ENCODE results near the gene ALDH1L2. TPM values are rescaled to one million over a fixed set of nuclear protein-coding genes. Genes with fewer than 3 reads are reported as not detected.

The ALDH1L2 gene
- total and polyA plus RNA-seq, 9 of the 15 experiments (the other 6 are each of a cell fraction or from before 2014, with no cell fraction given), result 1.1 to 9.9 (median 3.8) TPM

DNA sequence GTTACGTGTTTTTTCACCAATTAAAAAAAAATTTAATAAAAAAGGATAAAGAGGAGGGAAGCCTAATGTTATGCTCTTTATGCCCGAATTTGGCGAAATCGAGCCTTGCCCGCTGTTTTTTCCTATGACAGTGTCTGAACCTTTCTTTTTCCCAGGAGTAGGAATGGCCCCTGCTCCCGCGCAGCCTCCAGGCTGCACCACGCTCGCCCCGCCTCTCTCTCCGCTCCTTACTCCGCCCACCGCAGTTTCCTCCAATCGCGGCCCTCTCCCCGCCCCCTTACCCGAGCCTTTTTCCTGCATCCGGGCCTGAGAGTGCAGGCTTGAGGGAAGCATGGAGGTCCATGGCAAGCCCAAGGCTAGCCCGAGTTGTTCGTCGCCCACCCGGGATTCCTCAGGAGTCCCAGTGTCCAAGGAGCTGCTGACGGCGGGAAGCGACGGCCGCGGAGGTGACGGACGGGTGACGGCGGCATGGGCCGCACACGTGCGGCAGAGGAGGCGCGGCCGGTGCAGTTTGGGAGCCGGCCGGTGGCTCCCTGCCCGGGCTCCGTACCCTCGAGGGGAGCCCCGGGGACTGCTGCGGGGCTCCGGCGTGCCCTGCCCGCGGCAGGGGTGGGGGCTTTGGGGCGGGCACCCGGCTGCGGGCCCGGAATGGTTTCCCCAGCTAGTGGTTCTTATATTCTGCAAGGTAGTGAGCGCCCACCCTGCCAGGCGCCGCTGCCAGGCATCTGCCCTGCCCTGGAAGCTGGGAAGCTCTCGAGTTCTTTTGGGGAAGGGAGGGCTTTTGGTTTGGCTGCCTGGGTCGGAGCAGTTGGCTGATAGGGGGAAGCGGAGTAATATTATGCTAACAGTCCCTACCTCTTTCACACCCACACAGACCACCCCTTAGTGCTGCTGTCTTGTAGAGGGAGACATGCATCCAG, 98.0 kb downstream of the ALDH1L2 start, which contains the start of gene NOPCHAP1 (continued):
- no peak for TF ChIP-seq ZBTB5 (IDR thresholded peaks at IDR 0.05)
- no peak for TF ChIP-seq DNMT1 (IDR thresholded peaks at IDR 0.05)
- no peak for TF ChIP-seq PRDM10 (IDR thresholded peaks at IDR 0.05; ENCODE audit: partially characterized antibody)
- TF ChIP-seq, protein P1, sequence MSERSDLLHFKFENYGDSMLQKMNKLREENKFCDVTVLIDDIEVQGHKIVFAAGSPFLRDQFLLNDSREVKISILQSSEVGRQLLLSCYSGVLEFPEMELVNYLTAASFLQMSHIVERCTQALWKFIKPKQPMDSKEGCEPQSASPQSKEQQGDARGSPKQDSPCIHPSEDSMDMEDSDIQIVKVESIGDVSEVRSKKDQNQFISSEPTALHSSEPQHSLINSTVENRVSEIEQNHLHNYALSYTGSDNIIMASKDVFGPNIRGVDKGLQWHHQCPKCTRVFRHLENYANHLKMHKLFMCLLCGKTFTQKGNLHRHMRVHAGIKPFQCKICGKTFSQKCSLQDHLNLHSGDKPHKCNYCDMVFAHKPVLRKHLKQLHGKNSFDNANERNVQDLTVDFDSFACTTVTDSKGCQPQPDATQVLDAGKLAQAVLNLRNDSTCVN (CRISPR knock-in tag; IDR thresholded peaks at IDR 0.05), result no peak
- no peak for TF ChIP-seq CBX8 (IDR thresholded peaks at IDR 0.05; ENCODE audit: borderline replicate concordance, extremely low read depth, low read depth, low read length, poor library complexity, severe bottlenecking)
- TF ChIP-seq SMARCA5 (IDR thresholded peaks at IDR 0.05), result no peak
- 0 out of 2 replicates have a peak, but pooled peaks have one; percentile 35 for TF ChIP-seq ATF6 (CRISPR knock-in tag; IDR thresholded peaks at IDR 0.05)
- TF ChIP-seq ZNF668 (CRISPR knock-in tag; IDR thresholded peaks at IDR 0.05), result no peak
- TF ChIP-seq ZNF146 (CRISPR knock-in tag; IDR thresholded peaks at IDR 0.05; ENCODE audit: unreplicated experiment), result no peak
- TF ChIP-seq FOXJ3 (CRISPR knock-in tag; IDR thresholded peaks at IDR 0.05), result no peak
- TF ChIP-seq, protein P2, sequence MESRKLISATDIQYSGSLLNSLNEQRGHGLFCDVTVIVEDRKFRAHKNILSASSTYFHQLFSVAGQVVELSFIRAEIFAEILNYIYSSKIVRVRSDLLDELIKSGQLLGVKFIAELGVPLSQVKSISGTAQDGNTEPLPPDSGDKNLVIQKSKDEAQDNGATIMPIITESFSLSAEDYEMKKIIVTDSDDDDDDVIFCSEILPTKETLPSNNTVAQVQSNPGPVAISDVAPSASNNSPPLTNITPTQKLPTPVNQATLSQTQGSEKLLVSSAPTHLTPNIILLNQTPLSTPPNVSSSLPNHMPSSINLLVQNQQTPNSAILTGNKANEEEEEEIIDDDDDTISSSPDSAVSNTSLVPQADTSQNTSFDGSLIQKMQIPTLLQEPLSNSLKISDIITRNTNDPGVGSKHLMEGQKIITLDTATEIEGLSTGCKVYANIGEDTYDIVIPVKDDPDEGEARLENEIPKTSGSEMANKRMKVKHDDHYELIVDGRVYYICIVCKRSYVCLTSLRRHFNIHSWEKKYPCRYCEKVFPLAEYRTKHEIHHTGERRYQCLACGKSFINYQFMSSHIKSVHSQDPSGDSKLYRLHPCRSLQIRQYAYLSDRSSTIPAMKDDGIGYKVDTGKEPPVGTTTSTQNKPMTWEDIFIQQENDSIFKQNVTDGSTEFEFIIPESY (CRISPR knock-in tag; IDR thresholded peaks at IDR 0.05), result no peak
- no peak for TF ChIP-seq CREBBP (IDR thresholded peaks at IDR 0.05; ENCODE audit: low read depth, low read length)
- TF ChIP-seq HSF4 (CRISPR knock-in tag; IDR thresholded peaks at IDR 0.05; ENCODE audit: borderline replicate concordance), result no peak

Data from K562 (cell line).